Measurements from ENCODE around the gene UBTF. TPM values are rescaled to one million over a fixed set of nuclear protein-coding genes. Genes with fewer than 3 reads are reported as not detected.

The UBTF gene
- total RNA-seq, 1 donor from 2014 or later: 22.9 TPM

DNA sequence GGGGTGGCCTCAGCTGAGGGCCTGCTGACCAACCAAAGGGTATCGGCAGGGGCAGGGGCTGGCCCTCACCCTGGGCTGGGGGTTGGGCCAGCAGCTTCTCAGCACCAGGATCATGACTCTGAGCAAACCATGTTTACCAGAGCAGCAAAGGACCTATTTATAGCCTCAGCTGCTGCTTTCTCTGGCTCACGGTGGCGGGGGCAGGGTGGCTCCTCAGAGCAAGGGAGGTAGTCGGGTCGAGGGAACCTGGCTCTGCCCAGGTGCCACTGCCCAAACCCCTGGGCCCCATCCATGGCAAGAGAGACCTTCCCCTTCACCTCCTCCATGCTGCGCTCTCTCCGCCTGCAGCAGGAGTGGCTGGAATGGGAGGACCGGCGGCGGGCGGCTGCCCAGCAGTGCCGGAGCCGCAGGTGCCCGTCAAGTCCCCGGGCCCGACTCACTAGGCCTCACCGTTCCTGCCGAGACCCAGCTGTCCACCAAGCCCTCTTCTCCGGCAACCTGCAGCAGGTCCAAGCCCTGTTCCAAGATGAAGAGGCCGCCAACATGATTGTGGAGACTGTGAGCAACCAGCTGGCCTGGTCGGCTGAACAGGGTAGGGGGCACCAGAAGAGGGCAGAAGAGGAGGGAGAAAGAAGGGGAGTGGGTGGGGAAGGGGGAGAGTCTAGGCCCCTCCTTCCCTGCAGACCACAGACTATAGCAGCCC is 48.8 kb downstream of the UBTF start, which contains the start of gene ASB16:
Gene ASB16 (plus strand): TSS at position 206 of the 703 bp plus-strand sequence. CDS start 86 bp downstream, at position 292.
- Histone ChIP-seq H3K4me3 (ENCODE audit: low read depth, low read length) (no peak within 1 kb of the TSS), H3K36me3 (ENCODE audit: control insufficient read depth, insufficient read depth, low read length) (no peaks in the 10 kb centered on the region), H3K27me3 (ENCODE audit: control insufficient read depth, insufficient read depth, low read length) (no peaks in the 10 kb centered on the region)
- no peak for DNase-seq (ENCODE audit: low read depth)
- no peak for TF ChIP-seq CTCF (IDR thresholded peaks at IDR 0.05; ENCODE audit: insufficient read depth, low read length, severe bottlenecking)
- no peak for FAIRE-seq

DNA sequence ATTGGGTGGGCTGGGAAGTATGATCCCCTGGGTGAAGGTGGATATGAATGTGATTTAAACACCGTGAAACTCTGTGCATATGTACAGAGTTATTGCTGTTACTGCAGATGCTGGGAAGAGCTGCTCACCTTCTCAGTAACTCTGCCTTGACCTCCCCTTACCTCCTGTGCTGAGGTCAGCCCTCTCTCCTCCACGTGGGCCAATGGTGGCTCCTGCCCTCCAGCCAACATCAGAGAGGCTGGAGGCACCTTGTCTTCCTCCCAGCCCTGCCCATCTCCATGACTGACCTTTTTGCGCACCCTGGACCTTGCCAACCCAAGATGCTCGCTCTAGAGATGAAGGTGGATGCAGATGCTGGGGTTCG is 49.4 kb downstream of the UBTF start:
- FAIRE-seq (no peak), DNase-seq (ENCODE audit: low read depth) (no peak)
- H3K4me3 ChIP-seq (ENCODE audit: low read depth, low read length): no peak overlapping the region

GRCh38 chr17:44167181-44167861 is 52.2 kb downstream of the UBTF start:
- DNase-seq (ENCODE audit: low read depth): no peak
- Histone ChIP-seq H3K36me3 (ENCODE audit: control insufficient read depth, insufficient read depth, low read length) (no peaks in the 10 kb centered on the region), H3K4me3 (ENCODE audit: low read depth, low read length) (no peak overlapping the region), H3K27me3 (ENCODE audit: control insufficient read depth, insufficient read depth, low read length) (no peaks in the 10 kb centered on the region)
- FAIRE-seq: no peak
- no peak for TF ChIP-seq CTCF (IDR thresholded peaks at IDR 0.05; ENCODE audit: insufficient read depth, low read length, severe bottlenecking)

More for the DNA sequence above, 49.4 kb downstream of the UBTF start:
- no peaks in the 10 kb centered on the region for H3K27me3 ChIP-seq (ENCODE audit: control insufficient read depth, insufficient read depth, low read length)
- TF ChIP-seq CTCF (IDR thresholded peaks at IDR 0.05; ENCODE audit: insufficient read depth, low read length, severe bottlenecking): no peak
- no peaks in the 10 kb centered on the region for H3K36me3 ChIP-seq (ENCODE audit: control insufficient read depth, insufficient read depth, low read length)

DNA sequence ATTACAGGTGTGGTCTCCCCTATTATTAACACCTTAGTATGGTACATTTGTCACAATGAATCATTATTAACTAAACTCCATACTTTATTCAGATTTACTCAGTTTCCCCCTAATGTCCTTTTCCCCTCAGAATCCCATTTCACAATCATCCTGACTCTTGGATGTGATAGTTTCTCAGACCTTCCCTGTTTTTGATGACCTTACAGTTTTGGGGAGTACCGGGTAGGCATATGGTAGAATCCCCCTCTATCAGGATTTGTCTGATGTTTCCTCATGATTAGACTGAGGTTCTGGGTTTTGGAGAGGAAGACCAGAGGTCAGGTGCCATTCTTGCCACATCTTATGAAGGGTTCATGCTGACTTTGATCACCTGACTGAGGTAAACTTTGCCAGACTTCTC is 55.0 kb downstream of the UBTF start:
- Histone ChIP-seq H3K4me3 (ENCODE audit: low read depth, low read length) (no peak overlapping the region), H3K36me3 (ENCODE audit: control insufficient read depth, insufficient read depth, low read length) (peaks cover 2% of the 10 kb centered on the region), H3K27me3 (ENCODE audit: control insufficient read depth, insufficient read depth, low read length) (no peaks in the 10 kb centered on the region)
- TF ChIP-seq CTCF (IDR thresholded peaks at IDR 0.05; ENCODE audit: insufficient read depth, low read length, severe bottlenecking): no peak
- no peak for FAIRE-seq
- no peak for DNase-seq (ENCODE audit: low read depth)

DNA sequence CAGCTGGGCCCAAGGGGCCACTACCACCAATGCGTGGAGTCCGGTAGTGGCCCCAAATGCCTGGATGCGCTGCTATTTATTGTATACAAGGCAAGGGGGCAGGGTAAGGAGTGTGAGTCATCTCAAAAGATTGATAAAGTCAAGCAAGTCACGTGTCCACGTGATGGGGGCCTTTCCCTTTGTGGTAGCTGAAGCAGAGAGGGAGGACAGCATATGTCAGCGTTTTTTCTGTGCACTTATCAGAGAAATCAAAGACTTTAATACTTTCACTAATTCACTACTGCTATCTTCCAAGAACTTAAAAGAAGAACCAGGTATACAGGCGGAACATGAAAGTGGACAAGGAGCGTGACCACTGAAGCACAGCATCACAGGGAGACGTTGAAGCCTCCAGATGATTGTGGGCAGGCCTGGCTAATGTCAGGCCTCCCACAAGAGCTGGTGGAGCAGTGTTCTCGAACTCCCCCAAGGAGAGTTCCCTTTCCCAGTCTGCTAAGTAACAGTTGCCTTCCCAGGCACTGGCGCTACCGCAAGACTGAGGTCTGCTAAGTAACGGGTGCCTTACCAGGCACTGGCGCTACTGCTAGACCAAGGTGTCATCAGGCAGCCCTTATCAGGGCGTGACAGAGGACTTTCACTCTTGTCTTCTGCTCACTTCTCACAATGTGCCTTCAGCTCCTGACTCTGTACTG is 59.8 kb downstream of the UBTF start:
- H3K4me3 ChIP-seq (ENCODE audit: low read depth, low read length): no peak overlapping the region
- no peaks in the 10 kb centered on the region for H3K27me3 ChIP-seq (ENCODE audit: control insufficient read depth, insufficient read depth, low read length)
- peaks cover 4% of the 10 kb centered on the region for H3K36me3 ChIP-seq (ENCODE audit: control insufficient read depth, insufficient read depth, low read length)
- no peak for TF ChIP-seq CTCF (IDR thresholded peaks at IDR 0.05; ENCODE audit: insufficient read depth, low read length, severe bottlenecking)
- DNase-seq (ENCODE audit: low read depth): no peak
- no peak for FAIRE-seq

Measured in bronchial epithelial cell (primary cell).